Neural progenitor cell (in vitro differentiated cells): ENCODE data around the gene USP46. TPM values are rescaled to one million over a fixed set of nuclear protein-coding genes. Genes with fewer than 3 reads are reported as not detected.

Source experiments
- DNase-seq: peaks from one replicate; pipeline ENCODE4 v3.0.0-alpha.2; 2016; ENCODE audit warnings: low spot score
- H2AFZ ChIP-seq: fragments of 200-600 bp; sonication (generic); replicated peaks from 2 replicates; pipeline ENCODE4 v1.6.1; 2016; ENCODE audit warnings: antibody characterized with exemption
- H3F3A ChIP-seq: fragments of 200-600 bp; sonication (generic); 2 replicates; pipeline ENCODE4 v1.6.1; 2016; ENCODE audit warnings: antibody characterized with exemption, low read depth
- H3K27ac ChIP-seq: fragments of 200-600 bp; sonication (generic); 2 replicates; pipeline ENCODE4 v1.5.1; 2016; ENCODE audit warnings: mild to moderate bottlenecking
- H3K27me3 ChIP-seq: fragments of 200-600 bp; sonication (generic); 2 replicates; pipeline ENCODE4 v1.6.1; 2016; ENCODE audit warnings: mild to moderate bottlenecking, moderate library complexity
- H3K36me3 ChIP-seq: fragments of 200-600 bp; sonication (generic); 2 replicates; pipeline ENCODE4 v1.5.1; 2016
- H3K4me1 ChIP-seq: fragments of 200-600 bp; sonication (generic); 2 replicates; pipeline ENCODE4 v1.6.1; 2016; ENCODE audit warnings: mixed run types
- H3K4me2 ChIP-seq: fragments of 200-600 bp; sonication (generic); 2 replicates; pipeline ENCODE4 v1.6.1; 2016
- H3K4me3 ChIP-seq: fragments of 200-600 bp; sonication (generic); 2 replicates; pipeline ENCODE4 v1.5.1; 2016
- H3K79me2 ChIP-seq: fragments of 200-600 bp; sonication (generic); 2 replicates; pipeline ENCODE4 v1.6.1; 2016; ENCODE audit warnings: low read depth
- H3K9ac ChIP-seq: fragments of 200-600 bp; sonication (generic); 2 replicates; pipeline ENCODE4 v1.6.1; 2016
- H3K9me3 ChIP-seq: fragments of 200-600 bp; sonication (generic); 2 replicates; pipeline ENCODE4 v1.5.1; 2016; ENCODE audit warnings: low read depth
- H4K20me1 ChIP-seq: fragments of 200-600 bp; sonication (generic); 2 replicates; pipeline ENCODE4 v1.6.1; 2016; ENCODE audit warnings: low read depth
- H3K27ac Mint-ChIP-seq: 3 replicates; pipeline ENCODE4 v1.8.0; 2021; ENCODE audit warnings: mixed read lengths
- H3K27me3 Mint-ChIP-seq: 2 replicates; pipeline ENCODE4 v1.8.0; 2022; ENCODE audit warnings: low read depth, mild to moderate bottlenecking, inconsistent platforms, moderate library complexity, mixed read lengths; ENCODE audit not compliant: insufficient read depth
- H3K36me3 Mint-ChIP-seq: 3 replicates; pipeline ENCODE4 v1.8.0; 2021; ENCODE audit warnings: mixed read lengths
- H3K4me1 Mint-ChIP-seq: 3 replicates; pipeline ENCODE4 v1.8.0; 2021; ENCODE audit warnings: mixed read lengths
- H3K4me3 Mint-ChIP-seq: 3 replicates; pipeline ENCODE4 v1.8.0; 2021; ENCODE audit warnings: mild to moderate bottlenecking, moderate library complexity, mixed read lengths
- H3K9me3 Mint-ChIP-seq: 3 replicates; pipeline ENCODE4 v1.8.0; 2020; ENCODE audit warnings: mixed read lengths
- CTCF ChIP-seq: fragments of 200-600 bp; sonication (generic); IDR thresholded peaks from 2 replicates; pipeline ENCODE4 v1.5.1; 2017; ENCODE audit warnings: antibody characterized with exemption, mild to moderate bottlenecking
- EZH2 ChIP-seq: fragments of 200-600 bp; sonication (generic); IDR thresholded peaks from 2 replicates; pipeline ENCODE4 v1.6.1; 2017; ENCODE audit warnings: antibody characterized with exemption, mild to moderate bottlenecking, moderate library complexity
- EZH2phosphoT487 ChIP-seq: fragments of 200-600 bp; sonication (generic); IDR thresholded peaks from 2 replicates; pipeline ENCODE4 v1.6.1; 2017; ENCODE audit warnings: antibody characterized with exemption
- total RNA-seq: library from RNA; depleted of rRNA; stranded (reverse); fragments of >200 nt; gene quantifications from 2 replicates; pipeline ENCODE4 v1.2.3, GENCODE V29; 2015; ENCODE audit warnings: low replicate concordance

The USP46 gene
- total RNA-seq, 1 donor from 2014 or later, result 51.3 TPM

GRCh38 chr4:52548818-52549570 lies 110.1 kb downstream of the USP46 start:
- Mint-ChIP-seq H3K9me3 (peaks cover 6% of the 10 kb centered on the region), H3K36me3 (no peaks in the 10 kb centered on the region), H3K27ac (peak overlapping the region; percentile 85), H3K27me3 (peaks cover 11% of the 10 kb centered on the region), H3K4me1 (peaks cover 49% of the 10 kb centered on the region), H3K4me3 (no peak overlapping the region)
- H3K9ac ChIP-seq, result no peak overlapping the region
- H3K4me1 ChIP-seq, result peaks cover 15% of the 10 kb centered on the region
- no peak overlapping the region for H3K4me3 ChIP-seq
- no peak for DNase-seq
- H3K36me3 ChIP-seq, result no peaks in the 10 kb centered on the region
- H2AFZ ChIP-seq, result peak overlapping the region; percentile 48
- no peak overlapping the region for H3K27ac ChIP-seq
- TF ChIP-seq EZH2 (no peak), CTCF (no peak), EZH2phosphoT487 (no peak)
- no peaks in the 10 kb centered on the region for H3K9me3 ChIP-seq
- H3F3A ChIP-seq, result no peaks in the 10 kb centered on the region
- H4K20me1 ChIP-seq, result no peaks in the 10 kb centered on the region
- no peaks in the 10 kb centered on the region for H3K79me2 ChIP-seq
- no peak overlapping the region for H3K4me2 ChIP-seq
- no peaks in the 10 kb centered on the region for H3K27me3 ChIP-seq

- no peak overlapping the region for H3K4me3 Mint-ChIP-seq
- no peak overlapping the region for H3K4me3 ChIP-seq
Observed at GRCh38 chr4:52546449-52546848, 112.7 kb downstream of the USP46 start.

GRCh38 chr4:52545099-52546069 lies 113.7 kb downstream of the USP46 start:
- Histone ChIP-seq H3K79me2 (no peaks in the 10 kb centered on the region), H3K27me3 (no peaks in the 10 kb centered on the region), H3F3A (no peaks in the 10 kb centered on the region), H3K4me2 (no peak overlapping the region), H4K20me1 (no peaks in the 10 kb centered on the region), H3K27ac (no peak overlapping the region), H3K4me3 (no peak overlapping the region), H2AFZ (no peak overlapping the region), H3K4me1 (peaks cover 11% of the 10 kb centered on the region), H3K9ac (no peak overlapping the region), H3K9me3 (no peaks in the 10 kb centered on the region), H3K36me3 (no peaks in the 10 kb centered on the region)
- no peak for TF ChIP-seq EZH2
- peak; percentile 93 for TF ChIP-seq CTCF
- peaks cover 6% of the 10 kb centered on the region for H3K9me3 Mint-ChIP-seq
- H3K27ac Mint-ChIP-seq, result no peak overlapping the region
- H3K4me3 Mint-ChIP-seq, result no peak overlapping the region
- H3K27me3 Mint-ChIP-seq, result peaks cover 11% of the 10 kb centered on the region
- peak; percentile 72 for DNase-seq
- peaks cover 37% of the 10 kb centered on the region for H3K4me1 Mint-ChIP-seq
- no peaks in the 10 kb centered on the region for H3K36me3 Mint-ChIP-seq

More at GRCh38 chr4:52546449-52546848, 112.7 kb downstream of the USP46 start:
- Mint-ChIP-seq H3K27me3 (peaks cover 11% of the 10 kb centered on the region), H3K27ac (no peak overlapping the region), H3K9me3 (peaks cover 6% of the 10 kb centered on the region), H3K36me3 (no peaks in the 10 kb centered on the region), H3K4me1 (peaks cover 44% of the 10 kb centered on the region)
- no peak for DNase-seq
- no peak overlapping the region for H3K4me2 ChIP-seq
- H3K9me3 ChIP-seq, result no peaks in the 10 kb centered on the region
- TF ChIP-seq EZH2phosphoT487 (no peak), CTCF (no peak), EZH2 (no peak)
- H3K9ac ChIP-seq, result no peak overlapping the region
- no peaks in the 10 kb centered on the region for H4K20me1 ChIP-seq
- H3K27me3 ChIP-seq, result no peaks in the 10 kb centered on the region
- H2AFZ ChIP-seq, result no peak overlapping the region
- H3F3A ChIP-seq, result no peaks in the 10 kb centered on the region
- H3K4me1 ChIP-seq, result peaks cover 15% of the 10 kb centered on the region
- no peaks in the 10 kb centered on the region for H3K36me3 ChIP-seq
- H3K27ac ChIP-seq, result no peak overlapping the region
- no peaks in the 10 kb centered on the region for H3K79me2 ChIP-seq

Other genes with a start within 250 kb of the USP46 start
- gene ERVMER34-1, start 92.1 kb upstream of the USP46 start, total RNA-seq, result 2.0 and 2.1 TPM in 2 replicates
- 6.8 and 10.1 TPM in 2 replicates for gene RASL11B, start 203.0 kb upstream of the USP46 start, total RNA-seq